Measurements from ENCODE around the gene SLIT1.

GRCh38 chr10:97083228-97083829, 102.4 kb downstream of the SLIT1 start:
- TF ChIP-seq POLR2AphosphoS5 (IDR thresholded peaks at IDR 0.05; ENCODE audit: borderline replicate concordance, low read depth, low read length) (no peak), EZH2 (IDR thresholded peaks at IDR 0.05) (no peak), FOXP2 (optimal IDR thresholded peaks at IDR 0.05; ENCODE audit: control extremely low read depth, extremely low read length, insufficient read depth) (no peak)

Measured in SK-N-MC (cell line).